T47D (cell line): Measurements from ENCODE around the gene RAB3C.
"Not testable (repeated sequence)": the region's sequence is repeated elsewhere in the genome, so short reads cannot be mapped to it uniquely, and the experiment has no call there.

Experiments used
- DNase-seq, 2 experiments: peaks; one replicate each; pipeline versions ENCODE4 v3.0.0 to v3.0.0-alpha.2; 2011 to 2012; ENCODE audit warnings: low read depth in 1 of 2, low spot score in 1 of 2
- JUND ChIP-seq: IDR thresholded peaks from 2 replicates; pipeline ENCODE4 v1.6.1; 2012; ENCODE audit warnings: low read depth
- in situ Hi-C: cut with HindIII; loops from 2 replicates; pipeline ENCODE4 v1.10.0; 2016; ENCODE audit warnings: low sequenced_read_pairs, low pct_unique_long_range_greater_than_20kb

The RAB3C gene

DNA sequence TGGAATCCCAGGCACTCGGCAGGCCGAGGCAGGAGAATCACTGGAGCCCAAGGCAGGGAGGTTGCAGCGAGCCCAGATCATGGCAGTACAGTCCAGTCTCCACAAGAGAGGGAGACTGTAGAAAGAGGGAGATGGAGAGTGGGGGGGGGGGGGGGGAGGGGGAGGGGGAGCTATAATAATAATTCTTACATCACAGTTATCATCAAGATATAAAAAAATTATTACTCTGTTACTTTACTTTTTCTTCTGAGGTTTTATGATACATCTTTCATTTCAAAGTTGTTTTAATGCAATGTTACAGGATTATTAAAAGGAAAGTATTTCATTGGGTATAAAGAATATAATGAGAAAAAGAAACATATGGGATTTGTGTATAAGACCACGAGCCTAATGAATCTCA, 17.8 kb upstream of the RAB3C start:
- no peak for DNase-seq
- TF ChIP-seq JUND, result no peak
- in situ Hi-C loops, result no loop called here

- TF ChIP-seq JUND, result no peak
- in situ Hi-C loops, result no loop called here
- no peak for DNase-seq
Measured at GRCh38 chr5:58571501-58571900, 11.4 kb upstream of the RAB3C start.

DNA sequence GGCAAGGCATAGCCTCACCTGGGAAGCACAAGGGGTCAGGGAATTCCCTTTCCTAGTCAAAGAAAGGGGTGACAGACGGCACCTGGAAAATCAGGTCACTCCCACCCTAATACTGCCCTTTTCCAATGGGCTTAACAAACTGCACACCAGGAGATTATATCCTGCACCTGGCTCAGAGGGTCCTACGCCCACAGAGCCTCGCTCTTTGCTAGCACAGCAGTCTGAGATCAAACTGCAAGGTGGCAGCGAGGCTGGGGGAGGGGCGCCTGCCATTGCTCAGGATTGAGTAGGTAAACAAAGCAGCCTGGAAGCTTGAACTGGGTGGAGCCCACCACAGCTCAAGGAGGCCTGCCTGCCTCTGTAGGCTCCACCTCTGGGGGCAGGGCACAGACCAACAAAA, 9.9 kb upstream of the RAB3C start:
- DNase-seq, in situ Hi-C loops: not testable (repeated sequence)

DNA sequence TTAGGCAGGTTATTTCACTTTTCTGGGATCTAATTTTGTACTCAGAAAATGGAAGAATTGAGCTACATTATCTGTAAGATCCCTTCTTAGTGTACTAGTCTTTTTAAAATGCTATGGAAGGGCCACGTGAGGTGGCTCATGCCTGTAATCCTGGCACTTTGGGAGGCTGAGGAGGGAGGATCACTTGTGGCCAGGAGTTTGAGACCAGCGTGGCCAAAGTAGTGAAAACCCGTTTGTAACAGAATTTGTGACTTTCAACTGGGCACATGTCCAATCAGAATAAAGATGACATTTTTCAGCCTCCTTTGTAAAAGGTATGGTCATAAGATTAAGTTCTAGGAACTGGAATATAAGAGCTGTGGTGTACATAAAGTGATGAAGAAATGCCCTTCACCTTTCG, 3.1 kb upstream of the RAB3C start:
- no peak for TF ChIP-seq JUND
- in situ Hi-C loops, result no loop called here
- DNase-seq, result no peak

DNA sequence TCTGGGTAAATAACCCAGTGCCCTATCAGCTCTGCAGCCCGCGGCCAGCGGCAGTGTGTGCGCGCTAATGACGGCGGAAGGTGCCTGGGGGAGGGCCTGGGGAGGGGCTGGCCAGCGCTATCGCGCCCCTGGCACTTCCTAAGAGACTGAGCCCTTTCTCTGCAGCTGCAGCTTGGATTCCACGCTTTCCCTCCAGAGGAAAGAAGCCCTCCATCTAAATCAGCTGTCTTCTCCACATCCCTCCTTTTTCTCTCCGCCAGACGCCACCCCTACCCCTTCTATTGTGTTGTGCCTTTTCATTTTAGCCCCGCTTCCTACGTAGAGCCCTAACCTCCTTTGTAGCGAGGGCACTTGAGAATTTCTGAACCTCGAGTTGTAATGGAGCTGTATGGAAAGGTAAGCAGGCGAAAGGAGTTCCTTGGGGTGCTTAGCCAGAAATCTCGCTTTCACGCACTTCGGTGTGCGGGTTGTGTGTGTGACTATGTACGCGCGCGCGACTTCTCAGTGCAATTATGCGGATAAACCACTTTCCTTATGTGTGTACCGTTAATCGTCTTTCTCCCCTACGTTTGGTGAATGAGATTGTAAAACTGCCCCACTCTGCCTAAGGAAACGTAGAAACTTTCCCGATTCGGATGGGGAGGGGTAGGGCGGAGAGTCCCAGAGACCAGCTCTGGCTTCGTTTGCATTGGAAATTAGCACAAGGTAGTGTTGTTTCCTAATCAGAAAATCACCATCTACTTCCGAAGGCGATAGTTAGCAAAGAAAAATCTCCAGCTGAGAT, 664 bp upstream of the RAB3C start:
- no peak for DNase-seq
- no peak for TF ChIP-seq JUND
- in situ Hi-C loops, result no loop called here

DNA sequence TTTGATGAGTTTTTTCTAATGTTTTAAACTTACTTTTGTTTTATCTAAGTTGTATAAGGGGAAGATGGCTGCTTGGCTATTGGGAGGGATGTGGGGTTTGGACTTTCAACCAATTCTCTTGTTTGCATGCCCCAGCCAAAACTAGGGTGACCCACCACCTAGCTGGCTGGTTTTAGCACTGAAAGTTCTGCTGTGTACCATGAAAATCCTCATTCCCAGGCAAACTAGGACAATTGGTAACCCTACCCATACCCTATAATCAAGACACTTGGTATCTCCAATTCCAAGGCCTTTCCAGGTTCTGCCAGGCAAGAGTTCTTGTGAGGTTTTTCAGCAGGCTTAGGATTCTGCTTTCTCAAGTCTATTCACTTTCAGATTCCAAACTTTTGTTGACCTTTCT, 13.1 kb downstream of the RAB3C start:
- no peak for TF ChIP-seq JUND
- in situ Hi-C loops, result no loop called here
- DNase-seq, result no peak

DNA sequence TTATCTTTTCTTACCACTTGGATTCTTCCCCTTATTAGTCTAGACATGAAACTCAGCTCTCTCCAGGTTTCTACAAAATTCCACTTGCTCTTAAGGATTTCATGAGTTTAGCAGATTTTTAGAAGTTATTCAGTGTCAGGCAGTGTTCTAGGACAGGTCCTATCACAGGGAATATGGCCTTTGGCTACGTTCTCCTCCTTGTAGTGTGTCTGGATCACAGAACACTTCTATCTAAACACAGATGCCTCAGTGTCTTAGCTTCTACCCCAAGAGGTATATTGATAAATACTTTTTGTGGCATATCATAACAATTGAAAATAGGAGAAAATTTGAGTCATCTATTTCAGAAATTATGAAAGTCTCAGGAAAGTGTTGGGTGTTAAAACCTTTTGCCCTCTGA, 15.6 kb downstream of the RAB3C start:
- no peak for DNase-seq
- in situ Hi-C loops, result no loop called here
- no peak for TF ChIP-seq JUND

DNA sequence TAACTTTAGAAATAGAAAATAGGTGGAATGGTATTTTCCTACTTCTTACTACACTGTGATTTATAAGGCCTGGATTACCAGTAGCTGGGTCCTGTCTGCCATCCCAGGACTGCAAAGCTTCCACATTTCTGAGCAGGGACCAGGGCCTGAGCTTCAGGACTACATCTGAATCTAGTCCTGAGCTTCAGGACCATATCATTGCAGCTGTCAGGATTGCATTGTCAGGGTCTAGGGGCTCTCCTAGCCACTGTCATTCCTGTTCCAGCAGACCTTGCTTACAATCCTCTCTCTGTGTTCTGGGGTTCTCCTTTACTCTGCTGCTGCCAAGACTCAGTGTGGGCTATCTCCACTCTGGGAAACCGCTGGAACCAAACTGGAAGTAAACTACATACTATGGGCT, 16.3 kb downstream of the RAB3C start:
- DNase-seq, result no peak
- TF ChIP-seq JUND, result no peak
- in situ Hi-C loops, result no loop called here

DNA sequence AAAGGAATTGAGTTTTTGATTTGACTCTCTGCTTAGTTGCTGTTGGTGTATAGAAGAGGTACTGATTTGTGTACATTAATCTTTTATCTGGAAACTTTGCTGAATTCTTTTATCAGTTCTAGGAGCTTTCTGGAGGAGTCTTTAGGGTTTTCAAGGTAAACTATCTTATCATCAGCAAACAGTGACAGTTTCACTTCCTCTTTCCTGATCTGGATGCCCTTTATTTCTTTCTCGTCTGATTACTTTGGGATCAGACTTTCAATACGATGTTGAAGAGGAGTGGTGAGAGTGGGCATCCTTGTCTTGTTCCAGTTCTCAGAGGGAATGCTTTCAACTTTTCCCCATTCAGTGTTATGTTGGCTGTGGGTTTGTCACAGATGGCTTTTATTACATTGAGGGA, 17.7 kb downstream of the RAB3C start:
- not testable (repeated sequence) for DNase-seq

GRCh38 chr5:58602889-58603288, 20.0 kb downstream of the RAB3C start:
- DNase-seq, in situ Hi-C loops: not testable (repeated sequence)

More for the DNA sequence above, 17.7 kb downstream of the RAB3C start:
- in situ Hi-C loops, result not testable (repeated sequence)

DNA sequence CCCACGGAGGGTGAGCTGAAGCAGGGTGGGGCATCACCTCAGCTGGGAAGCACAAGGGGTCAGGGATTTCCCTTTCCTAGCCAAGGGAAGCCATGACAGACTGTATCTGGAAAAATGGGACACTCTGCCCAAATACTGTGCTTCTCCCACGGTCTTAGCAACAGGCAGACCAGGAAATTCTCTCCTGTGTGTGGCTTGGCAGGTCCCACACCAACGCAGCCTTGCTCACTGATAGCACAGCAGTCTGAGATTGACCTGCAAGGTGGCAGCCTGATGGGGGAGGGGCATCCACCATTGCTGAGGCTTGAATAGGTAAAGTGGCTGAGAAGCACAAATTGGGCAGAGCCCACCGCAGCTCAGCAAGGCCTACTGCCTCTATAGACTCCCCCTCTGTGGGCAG, 23.2 kb downstream of the RAB3C start:
- DNase-seq, result no peak
- in situ Hi-C loops, result no loop called here
- no peak for TF ChIP-seq JUND

GRCh38 chr5:58615972-58616371, 33.1 kb downstream of the RAB3C start:
- no peak for TF ChIP-seq JUND
- no peak for DNase-seq
- in situ Hi-C loops, result no loop called here

- DNase-seq, result no peak
- in situ Hi-C loops, result no loop called here
- no peak for TF ChIP-seq JUND
Measured at GRCh38 chr5:58617241-58617640, 34.4 kb downstream of the RAB3C start.

DNA sequence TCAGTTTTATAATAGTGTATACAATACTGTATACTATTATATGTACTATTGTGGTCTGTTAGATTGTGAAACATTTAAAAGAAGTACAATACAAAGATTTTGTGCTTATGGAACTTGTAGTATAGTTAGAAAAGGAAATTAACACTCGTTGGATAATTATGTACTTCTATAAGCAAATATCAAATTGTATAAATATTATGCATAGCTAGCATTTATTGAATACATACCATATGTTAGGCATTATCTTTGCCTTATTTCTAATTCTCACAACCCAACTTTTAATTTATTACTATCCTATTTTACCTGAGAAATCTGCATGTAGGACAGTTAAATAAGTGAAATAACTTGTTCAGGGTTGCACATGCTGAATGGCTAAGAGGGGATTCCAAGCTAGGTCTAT, 37.5 kb downstream of the RAB3C start:
- in situ Hi-C loops, result no loop called here
- no peak for TF ChIP-seq JUND
- DNase-seq, result no peak
